Inferior parietal cortex (tissue), 1 donor: Measurements from ENCODE around the gene ECD.
A peak's percentile ranks its signal among the peaks of the same experiment; 100 is the strongest.

ENCODE experiments used
- DNase-seq: peaks from one replicate; pipeline ENCODE4 v3.0.0-alpha.2; 2016; ENCODE audit errors: extremely low spot score

The ECD gene

GRCh38 chr10:73167783-73168464 lies at the start of gene ECD, which contains the start of gene FAM149B1:
TSS of gene ECD (minus strand) at chr10:73168008. CDS start at chr10:73163937, 4,071 bp downstream.
TSS of gene FAM149B1 (plus strand) at chr10:73168119. CDS start at chr10:73168340, 221 bp downstream.
- DNase-seq: peak; percentile 98

- no peak for DNase-seq
These were observed 47.9 kb upstream of the ECD start for GRCh38 chr10:73215749-73216148.

GRCh38 chr10:73211106-73211811 lies 43.5 kb upstream of the ECD start:
- no peak for DNase-seq

GRCh38 chr10:73210395-73211105 lies 42.7 kb upstream of the ECD start:
- DNase-seq: no peak

GRCh38 chr10:73209705-73210104 lies 41.9 kb upstream of the ECD start:
- DNase-seq: no peak

GRCh38 chr10:73207883-73208282 lies 40.1 kb upstream of the ECD start:
- DNase-seq: no peak

- DNase-seq: no peak
These were observed 38.6 kb upstream of the ECD start for GRCh38 chr10:73206385-73206784.

GRCh38 chr10:73205890-73206289 lies 38.1 kb upstream of the ECD start:
- DNase-seq: no peak

GRCh38 chr10:73205081-73205480 lies 37.3 kb upstream of the ECD start:
- no peak for DNase-seq

- DNase-seq: no peak
These were observed 22.4 kb upstream of the ECD start for GRCh38 chr10:73190188-73190587.

GRCh38 chr10:73186266-73186665 lies 18.5 kb upstream of the ECD start:
- no peak for DNase-seq

- no peak for DNase-seq
These were observed 16.0 kb upstream of the ECD start for GRCh38 chr10:73183667-73184281.

GRCh38 chr10:73182568-73182967 lies 14.8 kb upstream of the ECD start:
- no peak for DNase-seq

GRCh38 chr10:73174148-73174925 lies 6.5 kb upstream of the ECD start:
- DNase-seq: no peak

GRCh38 chr10:73172867-73173266 lies 5.1 kb upstream of the ECD start:
- DNase-seq: no peak

- no peak for DNase-seq
These were observed 1.5 kb upstream of the ECD start for GRCh38 chr10:73169320-73169719.

- peak; percentile 31 for DNase-seq
These were observed 626 bp upstream of the ECD start for GRCh38 chr10:73168465-73168803.

- no peak for DNase-seq
These were observed 388 bp downstream of the ECD start for GRCh38 chr10:73167458-73167782.

GRCh38 chr10:73166972-73167371 lies 836 bp downstream of the ECD start:
- DNase-seq: no peak

- DNase-seq: no peak
These were observed 4.7 kb downstream of the ECD start for GRCh38 chr10:73163096-73163495.

- DNase-seq: no peak
These were observed 6.1 kb downstream of the ECD start for GRCh38 chr10:73161662-73162061.

GRCh38 chr10:73161079-73161478 lies 6.7 kb downstream of the ECD start:
- no peak for DNase-seq
